ENCODE measurements around the gene TEKTIP1.

TEKTIP1 gene

GRCh38 chr19:3514930-3515329 is 24.0 kb upstream of the TEKTIP1 start:
- no peak overlapping the region for H3K4me3 ChIP-seq (replicated peaks; ENCODE audit: low read depth, low read length)
- TF ChIP-seq CTCF (IDR thresholded peaks at IDR 0.05; ENCODE audit: low read length, missing control alignments) = no peak
- no peak for DNase-seq (ENCODE audit: low read depth)

- peak; percentile 22 for DNase-seq (ENCODE audit: low read depth)
- no peak overlapping the region for H3K4me3 ChIP-seq (replicated peaks; ENCODE audit: low read depth, low read length)
- TF ChIP-seq CTCF (IDR thresholded peaks at IDR 0.05; ENCODE audit: low read length, missing control alignments) = no peak
These were observed 23.0 kb upstream of the TEKTIP1 start for GRCh38 chr19:3515891-3516422.

GRCh38 chr19:3516675-3517207 is 22.2 kb upstream of the TEKTIP1 start:
- TF ChIP-seq CTCF (IDR thresholded peaks at IDR 0.05; ENCODE audit: low read length, missing control alignments) = no peak

GRCh38 chr19:3517638-3518037 is 21.3 kb upstream of the TEKTIP1 start:
- no peak overlapping the region for H3K4me3 ChIP-seq (replicated peaks; ENCODE audit: low read depth, low read length)
- TF ChIP-seq CTCF (IDR thresholded peaks at IDR 0.05; ENCODE audit: low read length, missing control alignments) = no peak
- DNase-seq (ENCODE audit: low read depth) = no peak

More at GRCh38 chr19:3516675-3517207, 22.2 kb upstream of the TEKTIP1 start:
- no peak overlapping the region for H3K4me3 ChIP-seq (replicated peaks; ENCODE audit: low read depth, low read length)
- DNase-seq (ENCODE audit: low read depth) = no peak

GRCh38 chr19:3518255-3518654 is 20.7 kb upstream of the TEKTIP1 start:
- TF ChIP-seq CTCF (IDR thresholded peaks at IDR 0.05; ENCODE audit: low read length, missing control alignments) = no peak
- no peak for DNase-seq (ENCODE audit: low read depth)
- no peak overlapping the region for H3K4me3 ChIP-seq (replicated peaks; ENCODE audit: low read depth, low read length)

GRCh38 chr19:3518659-3519058 is 20.3 kb upstream of the TEKTIP1 start:
- no peak overlapping the region for H3K4me3 ChIP-seq (replicated peaks; ENCODE audit: low read depth, low read length)
- DNase-seq (ENCODE audit: low read depth) = no peak
- TF ChIP-seq CTCF (IDR thresholded peaks at IDR 0.05; ENCODE audit: low read length, missing control alignments) = no peak

- H3K4me3 ChIP-seq (replicated peaks; ENCODE audit: low read depth, low read length) = no peak overlapping the region
- TF ChIP-seq CTCF (IDR thresholded peaks at IDR 0.05; ENCODE audit: low read length, missing control alignments) = no peak
- no peak for DNase-seq (ENCODE audit: low read depth)
These were observed 19.8 kb upstream of the TEKTIP1 start for GRCh38 chr19:3519126-3519525.
